HEK293T (cell line): ENCODE data around the gene FSIP1.

Source experiments
- ELF4 ChIP-seq: fragments of 450-650 bp; IDR thresholded peaks from 2 replicates; pipeline ENCODE4 v1.6.1; 2017; ENCODE audit warnings: antibody characterized with exemption
- HDGF ChIP-seq: fragments of 450-650 bp; IDR thresholded peaks from 2 replicates; pipeline ENCODE4 v1.6.1; 2017; ENCODE audit warnings: antibody characterized with exemption, borderline replicate concordance
- L3MBTL2 ChIP-seq: fragments of 450-650 bp; conservative IDR thresholded peaks from 2 replicates; pipeline ENCODE4 v1.6.1; 2016; ENCODE audit warnings: mild to moderate bottlenecking
- NFRKB ChIP-seq: fragments of 450-650 bp; IDR thresholded peaks from 2 replicates; pipeline ENCODE4 v1.6.1; 2016; ENCODE audit warnings: mild to moderate bottlenecking, moderate library complexity
- SP1 ChIP-seq: fragments of 450-650 bp; IDR thresholded peaks from 2 replicates; pipeline ENCODE4 v1.6.1; 2017

DNA sequence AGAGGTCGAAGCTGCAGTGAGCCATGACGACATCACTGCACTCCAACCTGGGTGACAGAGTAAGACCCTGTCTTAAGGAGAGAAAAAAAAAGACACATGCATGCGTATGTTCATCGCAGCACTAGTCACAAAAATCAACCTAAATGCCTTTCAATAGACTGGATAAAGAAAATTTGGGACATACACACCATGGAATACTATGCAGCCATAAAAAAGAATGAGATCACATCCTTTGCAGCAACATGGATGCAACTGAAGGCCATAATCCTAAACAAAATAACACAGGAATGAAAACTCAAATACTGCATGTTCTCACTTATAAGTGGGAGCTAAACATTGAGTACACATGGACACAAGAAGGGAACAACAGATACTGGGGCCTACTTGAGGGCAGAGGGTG lies 53.1 kb downstream of the FSIP1 start:
- TF ChIP-seq NFRKB = no peak
- TF ChIP-seq HDGF = no peak
- no peak for TF ChIP-seq L3MBTL2
- no peak for TF ChIP-seq SP1
- no peak for TF ChIP-seq ELF4
